22Rv1 (cell line): ENCODE data around the gene PYROXD2.

Experiments used
- CTCF ChIP-seq: fragments of 450-650 bp; IDR thresholded peaks from 2 replicates; pipeline ENCODE4 v1.5.1; 2017; ENCODE audit warnings: mild to moderate bottlenecking
- ZFX ChIP-seq: fragments of 450-650 bp; IDR thresholded peaks from 2 replicates; pipeline ENCODE4 v1.6.1; 2017; ENCODE audit warnings: antibody characterized with exemption, borderline replicate concordance

- TF ChIP-seq CTCF (no peak), ZFX (no peak)
Measured at GRCh38 chr10:98432330-98432729, 17.3 kb upstream of the PYROXD2 start.
